MM.1S (cell line): Measurements from ENCODE around the gene ZNF280B.

Source experiments
- DNase-seq: peaks from one replicate; pipeline ENCODE4 v3.0.0-alpha.2; 2015
- H2AFZ ChIP-seq: fragments of 300-600 bp; sonication (generic); 2 replicates; pipeline ENCODE4 v1.6.0; 2016; ENCODE audit warnings: antibody characterized with exemption, low read length
- H3F3A ChIP-seq: fragments of 300-600 bp; sonication (generic); 2 replicates; pipeline ENCODE4 v1.6.1; 2016; ENCODE audit warnings: mild to moderate bottlenecking, antibody characterized with exemption, low read length, moderate library complexity, mixed read lengths; ENCODE audit not compliant: insufficient read depth
- H3K27ac ChIP-seq: fragments of 300-600 bp; sonication (generic); 2 replicates; pipeline ENCODE4 v1.5.1; 2016; ENCODE audit warnings: mild to moderate bottlenecking, low read length
- H3K27me3 ChIP-seq: fragments of 300-600 bp; sonication (generic); replicated peaks from 2 replicates; pipeline ENCODE4 v1.6.0; 2016; ENCODE audit warnings: low read length; ENCODE audit not compliant: insufficient read depth
- H3K36me3 ChIP-seq: fragments of 300-600 bp; sonication (generic); replicated peaks from 2 replicates; pipeline ENCODE4 v1.6.1; 2016; ENCODE audit warnings: mild to moderate bottlenecking, low read length, mixed read lengths; ENCODE audit not compliant: insufficient read depth
- H3K4me1 ChIP-seq: fragments of 300-600 bp; sonication (generic); 2 replicates; pipeline ENCODE4 v1.6.1; 2016; ENCODE audit warnings: low read length, mixed read lengths
- H3K4me2 ChIP-seq: fragments of 300-600 bp; sonication (generic); 2 replicates; pipeline ENCODE4 v1.6.0; 2016; ENCODE audit warnings: low read depth, low read length
- H3K4me3 ChIP-seq: fragments of 300-600 bp; sonication (generic); 2 replicates; pipeline ENCODE4 v1.5.1; 2016; ENCODE audit warnings: low read length, mixed read lengths
- H3K79me2 ChIP-seq: fragments of 300-600 bp; sonication (generic); 2 replicates; pipeline ENCODE4 v1.6.1; 2016; ENCODE audit warnings: mixed run types, low read length, mixed read lengths
- H3K9ac ChIP-seq: fragments of 300-600 bp; sonication (generic); 2 replicates; pipeline ENCODE4 v1.6.1; 2016; ENCODE audit warnings: low read length, mixed read lengths
- H3K9me2 ChIP-seq: fragments of 300-600 bp; sonication (generic); replicated peaks from 2 replicates; pipeline ENCODE4 v1.6.1; 2016; ENCODE audit warnings: mild to moderate bottlenecking, low read length, mixed read lengths; ENCODE audit not compliant: insufficient read depth
- H3K9me3 ChIP-seq: fragments of 300-600 bp; sonication (generic); replicated peaks from 2 replicates; pipeline ENCODE4 v1.6.1; 2016; ENCODE audit warnings: mild to moderate bottlenecking, low read length, mixed read lengths; ENCODE audit not compliant: insufficient read depth
- H4K20me1 ChIP-seq: fragments of 300-600 bp; sonication (generic); 2 replicates; pipeline ENCODE4 v1.6.1; 2016; ENCODE audit warnings: mild to moderate bottlenecking, low read length, moderate library complexity, mixed read lengths; ENCODE audit not compliant: insufficient read depth
- CTCF ChIP-seq: fragments of 300-600 bp; sonication (generic); IDR thresholded peaks from 2 replicates; pipeline ENCODE4 v1.5.1; 2016; ENCODE audit warnings: antibody characterized with exemption, low read length, mixed read lengths
- EZH2 ChIP-seq: fragments of 300-600 bp; sonication (generic); optimal IDR thresholded peaks from 2 replicates; pipeline ENCODE3; 2017; ENCODE audit warnings: low read depth, mild to moderate bottlenecking, antibody characterized with exemption, low read length, mixed read lengths
- EZH2phosphoT487 ChIP-seq: fragments of 300-600 bp; sonication (generic); IDR thresholded peaks from 2 replicates; pipeline ENCODE4 v1.6.1; 2018; ENCODE audit warnings: antibody characterized with exemption, low read length

The ZNF280B gene

GRCh38 chr22:22547226-22547625 is 38.7 kb upstream of the ZNF280B start:
- Histone ChIP-seq H3F3A (no peaks in the 10 kb centered on the region), H3K36me3 (no peaks in the 10 kb centered on the region), H3K79me2 (no peaks in the 10 kb centered on the region), H3K9me3 (no peaks in the 10 kb centered on the region), H3K9ac (no peak overlapping the region), H3K9me2 (no peaks in the 10 kb centered on the region), H4K20me1 (no peaks in the 10 kb centered on the region), H3K27me3 (no peaks in the 10 kb centered on the region), H3K4me3 (no peak overlapping the region), H3K27ac (no peak overlapping the region), H2AFZ (no peak overlapping the region), H3K4me2 (no peak overlapping the region), H3K4me1 (no peaks in the 10 kb centered on the region)
- no peak for DNase-seq
- TF ChIP-seq CTCF (no peak), EZH2 (no peak), EZH2phosphoT487 (no peak)

DNA sequence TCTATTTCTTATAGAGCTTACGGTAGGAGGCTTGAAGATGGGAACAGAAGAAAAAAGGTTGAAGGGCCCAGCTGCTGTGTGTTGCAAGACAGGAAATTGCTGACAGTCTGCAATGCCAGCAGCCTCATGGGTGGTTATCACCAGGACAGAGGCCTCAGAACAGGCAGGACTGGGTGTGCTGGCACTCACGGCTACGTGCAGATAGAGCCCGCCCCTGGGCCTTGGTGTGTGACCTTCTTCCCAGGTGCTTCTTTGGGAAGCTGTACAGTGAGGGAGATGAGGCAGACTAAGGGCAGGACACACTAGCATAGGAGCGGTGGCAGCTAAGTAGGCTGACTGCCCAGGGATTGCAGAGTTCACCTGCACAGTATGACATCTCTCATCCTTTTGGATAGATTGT is 37.9 kb upstream of the ZNF280B start:
- Histone ChIP-seq H3K4me1 (no peaks in the 10 kb centered on the region), H3K9ac (no peak overlapping the region), H4K20me1 (no peaks in the 10 kb centered on the region), H2AFZ (no peak overlapping the region), H3F3A (no peaks in the 10 kb centered on the region), H3K36me3 (no peaks in the 10 kb centered on the region), H3K27me3 (no peaks in the 10 kb centered on the region), H3K4me2 (no peak overlapping the region), H3K9me2 (no peaks in the 10 kb centered on the region), H3K4me3 (no peak overlapping the region), H3K27ac (no peak overlapping the region), H3K9me3 (no peaks in the 10 kb centered on the region), H3K79me2 (no peaks in the 10 kb centered on the region)
- no peak for TF ChIP-seq EZH2phosphoT487
- no peak for DNase-seq

DNA sequence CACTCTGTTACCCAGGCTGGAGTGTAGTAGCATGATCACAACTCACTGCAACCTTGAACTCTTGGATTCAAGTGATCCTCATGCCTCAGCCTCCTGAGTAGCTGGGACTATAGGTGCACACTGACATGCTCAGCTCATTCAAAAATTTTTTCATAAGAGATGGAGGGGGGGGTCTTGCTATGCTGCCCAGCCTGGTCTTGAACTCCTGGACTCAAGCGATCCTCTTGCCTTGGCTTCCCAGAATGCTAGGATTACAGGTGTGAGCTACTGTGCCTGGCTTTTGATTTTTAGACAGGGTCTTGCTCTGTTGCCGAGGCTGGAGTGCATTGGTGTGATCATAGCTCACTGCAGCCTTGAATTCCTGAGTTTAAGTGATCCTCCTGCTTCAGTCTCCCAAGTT is 36.5 kb upstream of the ZNF280B start:
- H3K4me3 ChIP-seq: no peak overlapping the region
- no peaks in the 10 kb centered on the region for H3K36me3 ChIP-seq
- no peak overlapping the region for H3K9ac ChIP-seq
- no peak overlapping the region for H3K27ac ChIP-seq
- no peaks in the 10 kb centered on the region for H4K20me1 ChIP-seq
- DNase-seq: no peak
- H3K4me2 ChIP-seq: no peak overlapping the region
- no peaks in the 10 kb centered on the region for H3K9me2 ChIP-seq
- TF ChIP-seq EZH2 (no peak), CTCF (no peak), EZH2phosphoT487 (no peak)
- H3K79me2 ChIP-seq: no peaks in the 10 kb centered on the region
- H3K27me3 ChIP-seq: no peaks in the 10 kb centered on the region
- H3F3A ChIP-seq: no peaks in the 10 kb centered on the region
- H3K9me3 ChIP-seq: no peaks in the 10 kb centered on the region
- no peak overlapping the region for H2AFZ ChIP-seq
- no peaks in the 10 kb centered on the region for H3K4me1 ChIP-seq

GRCh38 chr22:22538226-22538989 is 29.9 kb upstream of the ZNF280B start:
- TF ChIP-seq EZH2phosphoT487 (no peak), CTCF (no peak), EZH2 (no peak)
- Histone ChIP-seq H3K9ac (no peak overlapping the region), H3K27me3 (no peaks in the 10 kb centered on the region)

More at GRCh38 chr22:22538226-22538989, 29.9 kb upstream of the ZNF280B start:
- Histone ChIP-seq H2AFZ (no peak overlapping the region), H3K4me3 (no peak overlapping the region), H3F3A (no peaks in the 10 kb centered on the region), H3K4me1 (no peaks in the 10 kb centered on the region), H3K79me2 (no peaks in the 10 kb centered on the region), H4K20me1 (no peaks in the 10 kb centered on the region), H3K27ac (no peak overlapping the region), H3K36me3 (no peaks in the 10 kb centered on the region), H3K9me3 (no peaks in the 10 kb centered on the region), H3K4me2 (no peak overlapping the region), H3K9me2 (no peaks in the 10 kb centered on the region)
- no peak for DNase-seq
